Astrocyte of the cerebellum (primary cell): Measurements from ENCODE around the gene CLIP1.

ENCODE experiments used
- DNase-seq: peaks from one replicate; pipeline ENCODE4 v3.0.0-alpha.2; 2011; ENCODE audit warnings: low read depth
- H3K4me3 ChIP-seq: 2 replicates; pipeline ENCODE4 v1.5.1; 2011; ENCODE audit warnings: mild to moderate bottlenecking, low read depth, low read length, moderate library complexity
- in situ Hi-C: cut with HindIII; loops from 2 replicates; pipeline ENCODE4 v1.10.0; 2017; ENCODE audit warnings: low sequenced_read_pairs
- TF ChIP-seq, protein P1 (sequence below): IDR thresholded peaks from 2 replicates; pipeline ENCODE4 v1.5.1; 2012; ENCODE audit warnings: low read length, low read depth, moderate library complexity, mild to moderate bottlenecking; ENCODE audit errors: missing control alignments

Gene CLIP1

DNA sequence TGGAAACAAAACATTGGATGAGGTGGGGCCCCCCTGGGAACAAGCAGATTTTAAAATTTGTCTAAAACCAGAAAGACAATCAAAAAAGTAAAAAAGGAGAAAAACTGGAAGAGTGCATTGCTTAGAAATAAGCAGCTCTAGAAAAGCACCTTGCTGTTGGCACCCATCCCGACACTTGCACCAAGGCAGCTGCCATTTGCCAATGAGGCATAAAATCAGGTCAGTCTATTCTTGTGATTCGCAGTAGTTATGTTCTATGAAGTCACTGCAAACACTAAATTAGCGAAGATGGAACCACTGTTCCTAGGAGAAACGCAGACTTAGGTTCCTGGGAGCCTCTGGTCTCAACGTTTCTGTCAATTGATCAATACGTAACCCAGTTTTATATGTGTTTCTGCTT, 172.4 kb downstream of the CLIP1 start:
- no peak overlapping the region for H3K4me3 ChIP-seq
- in situ Hi-C loops: no loop called here
- DNase-seq: no peak
- TF ChIP-seq, protein P1, sequence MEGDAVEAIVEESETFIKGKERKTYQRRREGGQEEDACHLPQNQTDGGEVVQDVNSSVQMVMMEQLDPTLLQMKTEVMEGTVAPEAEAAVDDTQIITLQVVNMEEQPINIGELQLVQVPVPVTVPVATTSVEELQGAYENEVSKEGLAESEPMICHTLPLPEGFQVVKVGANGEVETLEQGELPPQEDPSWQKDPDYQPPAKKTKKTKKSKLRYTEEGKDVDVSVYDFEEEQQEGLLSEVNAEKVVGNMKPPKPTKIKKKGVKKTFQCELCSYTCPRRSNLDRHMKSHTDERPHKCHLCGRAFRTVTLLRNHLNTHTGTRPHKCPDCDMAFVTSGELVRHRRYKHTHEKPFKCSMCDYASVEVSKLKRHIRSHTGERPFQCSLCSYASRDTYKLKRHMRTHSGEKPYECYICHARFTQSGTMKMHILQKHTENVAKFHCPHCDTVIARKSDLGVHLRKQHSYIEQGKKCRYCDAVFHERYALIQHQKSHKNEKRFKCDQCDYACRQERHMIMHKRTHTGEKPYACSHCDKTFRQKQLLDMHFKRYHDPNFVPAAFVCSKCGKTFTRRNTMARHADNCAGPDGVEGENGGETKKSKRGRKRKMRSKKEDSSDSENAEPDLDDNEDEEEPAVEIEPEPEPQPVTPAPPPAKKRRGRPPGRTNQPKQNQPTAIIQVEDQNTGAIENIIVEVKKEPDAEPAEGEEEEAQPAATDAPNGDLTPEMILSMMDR: no peak

- no peak overlapping the region for H3K4me3 ChIP-seq
- in situ Hi-C loops: no loop called here
- TF ChIP-seq, protein P1: no peak
- no peak for DNase-seq
Measured at GRCh38 chr12:122245553-122245952, 176.9 kb downstream of the CLIP1 start.

DNA sequence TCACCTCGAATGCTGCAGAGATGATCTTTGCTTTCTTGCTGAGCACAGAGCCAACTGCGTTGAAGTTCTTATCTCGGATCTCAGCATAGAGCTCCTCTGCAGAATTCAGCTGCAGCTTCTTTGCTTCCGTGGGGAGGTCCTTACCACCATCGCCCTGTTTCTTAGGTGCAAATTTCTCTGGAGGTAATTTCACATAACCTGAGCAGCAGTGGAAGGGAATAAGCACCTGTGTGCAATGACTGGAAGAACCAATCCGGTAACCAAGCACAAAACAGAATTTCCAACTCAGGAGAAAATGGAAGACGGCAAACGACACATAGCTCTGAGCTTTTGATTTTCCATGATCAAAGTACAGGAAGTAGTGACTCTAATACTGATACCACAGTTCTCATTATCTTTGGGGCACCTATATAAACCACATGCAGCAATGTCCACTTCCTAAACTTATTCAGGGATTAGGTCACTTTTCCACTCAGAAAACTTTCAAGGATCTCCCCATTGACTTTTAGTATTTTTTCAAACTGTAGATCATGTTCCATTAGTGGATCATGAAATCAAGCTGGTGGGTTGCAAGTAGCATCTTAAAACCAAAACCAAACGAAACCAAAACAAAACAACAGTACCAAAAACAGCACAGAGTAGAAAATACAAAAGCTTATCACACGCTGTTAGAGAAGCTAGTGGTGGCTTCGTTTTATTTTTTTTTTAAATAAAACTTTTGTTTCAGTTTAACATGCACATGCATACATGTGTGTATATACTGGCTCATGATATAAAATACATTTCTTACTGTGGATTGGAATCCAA, 177.7 kb downstream of the CLIP1 start:
- in situ Hi-C loops: no loop called here
- no peak overlapping the region for H3K4me3 ChIP-seq
- TF ChIP-seq, protein P1: no peak
- DNase-seq: no peak

- no peak overlapping the region for H3K4me3 ChIP-seq
- in situ Hi-C loops: no loop called here
- DNase-seq: no peak
- TF ChIP-seq, protein P1: no peak
Measured at GRCh38 chr12:122243965-122244364, 178.5 kb downstream of the CLIP1 start.

DNA sequence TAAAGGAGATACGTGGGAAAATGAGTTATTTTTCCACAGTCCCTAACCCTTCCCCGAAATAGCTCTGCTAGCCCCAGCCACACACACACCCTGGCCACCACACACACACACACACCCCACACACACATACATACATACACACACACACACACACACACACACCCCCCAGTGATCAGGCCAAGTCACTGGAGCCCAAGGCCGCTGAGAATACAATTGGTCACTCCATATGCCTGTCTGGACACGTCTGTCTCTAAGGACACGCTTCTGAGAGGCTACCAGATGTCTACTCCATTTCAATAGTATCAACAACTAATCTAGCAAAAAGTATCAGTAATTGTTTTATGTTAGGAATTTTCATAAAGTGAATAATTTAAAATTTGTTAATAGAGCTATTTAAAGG, 183.6 kb downstream of the CLIP1 start:
- TF ChIP-seq, protein P1: no peak
- DNase-seq: no peak

GRCh38 chr12:122235741-122236140, 186.7 kb downstream of the CLIP1 start:
- no peak overlapping the region for H3K4me3 ChIP-seq
- in situ Hi-C loops: no loop called here
- TF ChIP-seq, protein P1: no peak
- no peak for DNase-seq

More for the DNA sequence above, 183.6 kb downstream of the CLIP1 start:
- in situ Hi-C loops: no loop called here
- no peak overlapping the region for H3K4me3 ChIP-seq
